Femur (tissue), 1 donor: ENCODE measurements around the gene TWF2.

Experiments
- DNase-seq: peaks from one replicate; pipeline ENCODE4 v3.0.0-alpha.2; 2017

Gene TWF2

DNA sequence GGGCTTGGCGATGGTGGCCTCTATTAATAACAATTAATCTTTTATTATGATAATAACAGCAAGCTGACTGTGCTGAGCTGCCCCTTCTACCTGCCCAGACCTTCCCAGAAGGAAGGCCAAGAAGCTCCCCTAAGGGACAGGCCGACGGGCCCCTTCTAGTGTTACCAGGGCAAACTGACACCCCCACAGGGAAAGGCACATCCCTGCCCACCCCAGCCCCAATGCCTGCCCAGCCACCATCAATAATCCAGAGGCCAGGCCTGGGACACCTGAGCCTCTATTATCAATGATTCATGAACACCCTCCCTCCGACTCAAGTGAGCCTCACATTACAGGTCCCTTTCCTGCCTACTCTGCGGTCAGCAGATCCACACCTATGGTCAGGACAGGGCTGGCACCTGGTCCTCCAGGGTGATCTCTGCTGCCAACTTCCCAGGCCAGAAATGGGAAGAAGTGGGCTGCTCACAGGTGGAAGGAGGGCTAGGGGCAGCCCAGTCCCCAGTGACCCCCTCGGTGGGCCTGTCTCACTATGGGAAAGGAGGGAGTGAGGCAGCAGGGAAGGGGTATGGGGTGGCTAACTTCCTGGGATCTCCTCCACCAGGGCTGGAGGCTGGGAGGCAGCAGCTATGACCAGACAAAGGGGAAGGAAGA is 1.8 kb downstream of the TWF2 start:
- DNase-seq: no peak

DNA sequence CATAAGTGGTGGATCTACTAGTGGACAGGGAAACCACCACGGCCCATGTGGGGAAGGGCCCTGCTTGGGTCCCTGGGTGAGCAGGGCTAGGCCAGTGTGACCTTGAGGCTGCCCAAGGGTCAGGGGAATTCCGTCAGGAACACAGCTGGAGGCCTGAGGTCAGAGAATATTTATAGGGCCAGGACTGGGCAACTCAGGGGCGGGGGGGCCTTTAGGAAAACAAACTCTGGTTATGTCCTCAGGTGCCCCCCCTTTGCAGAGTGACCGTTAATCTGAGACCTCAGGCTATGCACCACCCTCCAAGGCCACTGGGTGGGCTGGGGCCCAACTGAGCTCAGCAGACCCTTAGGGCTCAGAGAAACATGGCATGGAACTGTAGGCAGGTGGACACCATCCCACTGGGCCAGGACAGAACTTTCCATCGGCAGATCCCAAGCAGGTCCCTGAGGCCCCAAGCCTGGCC is 2.5 kb downstream of the TWF2 start:
- DNase-seq: no peak

DNA sequence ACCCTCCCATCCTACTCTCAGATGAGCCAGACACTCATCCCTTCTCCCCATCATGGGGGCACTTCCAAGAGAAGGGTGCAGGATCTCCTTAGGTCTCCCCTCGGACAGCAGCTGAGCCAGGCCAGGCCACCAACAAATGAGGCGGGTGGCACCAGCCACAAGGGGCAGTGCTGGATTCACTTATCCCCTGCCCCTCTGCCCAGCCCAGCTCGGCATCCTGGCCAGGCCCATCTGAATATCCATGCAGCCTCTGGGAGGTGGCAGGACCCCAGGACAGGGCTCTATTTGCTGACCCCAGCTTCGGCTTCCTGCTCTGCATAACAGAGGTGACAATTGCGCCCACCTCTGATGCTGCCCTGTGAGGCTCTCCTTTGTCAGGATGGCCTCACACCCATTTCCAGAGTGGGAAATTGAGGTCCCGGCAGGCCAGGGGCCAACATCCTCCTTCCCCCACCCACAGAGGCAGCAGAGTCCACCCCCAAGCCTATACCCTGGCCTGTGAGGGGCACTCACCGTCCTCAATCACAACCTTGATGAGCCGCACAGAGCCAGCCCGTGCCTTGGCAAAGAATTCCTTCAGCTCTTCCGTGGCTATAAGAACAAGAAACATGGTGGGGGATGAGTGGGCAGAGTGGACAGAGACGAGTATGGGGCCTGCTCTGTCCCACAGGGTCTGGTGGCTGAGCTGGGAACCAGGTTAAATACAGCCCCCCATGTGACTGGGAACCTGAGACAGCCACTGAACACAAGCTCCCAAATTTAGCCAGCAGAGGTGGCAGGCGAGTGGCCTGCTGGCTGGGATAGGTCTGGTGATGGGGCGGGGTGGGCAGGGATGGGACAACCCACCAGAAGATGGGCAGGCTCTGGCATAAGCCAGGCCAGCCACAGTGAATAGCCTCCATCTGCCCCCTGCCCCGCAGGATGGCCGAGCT is 4.2 kb downstream of the TWF2 start:
- no peak for DNase-seq

DNA sequence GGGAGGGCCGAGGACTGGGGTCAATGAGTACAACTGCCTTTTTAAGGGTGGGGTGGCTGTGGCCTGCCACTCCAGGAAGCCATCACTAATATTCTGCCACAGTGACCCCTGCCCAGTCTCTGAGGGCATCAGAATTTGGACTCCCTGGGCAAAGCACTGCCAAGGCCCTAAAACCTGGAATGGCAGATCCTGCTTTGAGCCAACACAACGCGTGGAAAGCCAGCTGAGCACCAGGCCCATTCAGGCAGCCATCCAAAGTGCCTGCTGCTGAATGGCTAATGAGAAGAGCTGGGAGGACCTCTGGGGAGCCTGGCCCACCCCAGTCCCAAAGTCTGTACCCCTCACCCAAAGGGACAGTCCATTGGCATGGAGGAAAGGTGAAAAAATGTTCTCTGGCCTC is 5.0 kb downstream of the TWF2 start:
- DNase-seq: no peak

DNA sequence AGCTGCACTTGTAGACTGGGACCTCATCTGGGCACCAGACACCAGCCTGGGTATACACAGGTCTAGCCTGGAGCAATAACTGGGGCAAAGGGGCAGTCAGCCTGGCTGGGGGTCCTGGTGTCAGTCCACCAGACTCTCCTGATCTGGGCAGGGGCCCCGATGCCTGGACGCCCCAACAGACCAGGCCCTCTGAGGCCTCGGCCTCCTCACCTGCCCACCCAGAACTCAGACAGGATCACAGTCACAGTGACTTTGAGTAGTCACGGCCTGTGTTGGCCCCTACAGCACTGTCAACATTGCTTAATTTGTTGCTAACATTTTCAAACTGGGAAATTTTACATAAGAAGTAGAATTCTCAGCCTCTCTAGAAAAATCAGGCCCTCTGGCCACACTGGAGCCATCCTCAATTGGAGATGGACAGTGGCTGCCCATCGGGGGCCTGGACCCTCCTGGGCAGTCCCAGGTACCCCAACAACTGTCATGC is 5.8 kb downstream of the TWF2 start:
- DNase-seq: no peak

DNA sequence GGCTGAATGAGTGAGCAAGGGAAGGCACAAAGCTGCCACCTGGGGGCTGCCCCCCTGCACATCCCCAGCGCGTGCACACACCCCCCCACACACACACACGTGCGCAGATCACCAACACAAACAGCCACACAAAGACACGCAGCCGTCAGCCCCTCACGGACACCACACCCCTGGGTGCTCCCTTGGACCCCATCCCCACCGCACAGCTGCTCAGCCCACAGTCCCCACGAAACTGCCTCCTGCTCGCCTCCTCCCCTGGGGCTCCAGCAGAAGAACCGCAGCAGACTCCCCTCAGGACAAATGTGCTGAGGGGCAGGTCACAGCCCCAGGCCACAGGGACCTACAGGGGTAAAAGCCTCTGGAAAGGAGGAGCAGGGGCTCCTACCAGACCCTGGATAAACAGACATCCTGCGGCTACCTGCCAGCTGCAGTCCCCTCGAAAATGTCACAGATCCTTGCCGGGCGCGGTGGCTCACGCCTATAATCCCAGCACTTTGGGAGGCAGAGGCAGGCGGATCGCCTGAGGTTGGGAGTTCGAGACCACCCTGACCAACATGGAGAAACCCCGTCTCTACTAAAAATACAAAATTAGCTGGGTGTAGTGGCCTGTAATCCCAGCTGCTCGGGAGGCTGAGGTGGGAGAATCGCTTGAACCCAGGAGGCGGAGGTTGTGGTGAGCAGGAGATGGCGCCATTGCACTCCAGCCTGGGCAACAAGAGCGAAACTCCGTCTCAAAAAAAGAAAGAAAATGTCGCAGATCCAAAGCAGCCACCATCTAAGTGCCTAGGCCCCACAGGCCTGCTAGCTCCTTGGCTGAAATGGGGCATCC is 6.5 kb downstream of the TWF2 start:
- DNase-seq: no peak

DNA sequence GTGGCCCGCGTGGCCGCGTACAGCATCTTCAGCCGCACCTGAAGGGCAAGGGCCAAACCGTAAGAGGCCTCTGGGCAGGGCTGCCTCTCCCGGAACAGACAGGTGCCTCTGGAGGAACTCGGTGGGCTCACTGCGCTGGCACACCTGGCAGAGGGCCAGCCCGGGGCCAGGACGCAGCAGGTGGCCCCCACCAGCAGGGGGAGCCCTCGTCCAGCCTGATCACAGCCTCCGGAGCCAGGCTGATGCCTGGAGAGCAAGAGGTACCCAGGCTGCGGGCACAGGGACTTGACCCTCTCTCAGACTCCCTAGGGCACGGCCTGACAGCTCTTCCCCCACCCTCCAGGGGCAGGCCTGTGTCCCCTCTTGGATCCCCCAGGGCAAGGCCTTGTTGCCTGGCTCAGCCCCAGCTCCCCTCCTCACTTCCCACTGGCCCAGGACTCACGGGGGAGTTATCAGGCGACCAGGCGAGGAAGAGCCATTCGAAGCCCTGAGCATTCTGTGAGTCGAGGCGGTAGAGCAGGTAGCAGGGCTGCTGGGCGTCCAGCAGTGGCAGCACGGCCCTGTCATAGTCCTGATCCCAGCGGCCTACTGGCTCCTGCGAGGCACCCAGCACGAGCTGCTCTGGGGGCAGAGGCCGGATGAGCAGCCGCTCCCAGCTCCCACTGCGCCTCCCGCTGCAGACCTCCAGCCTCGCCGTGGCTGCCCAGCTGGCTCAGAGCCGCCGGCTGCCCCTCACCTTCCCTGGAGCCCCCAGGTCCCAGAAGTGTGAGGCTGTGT is 7.3 kb downstream of the TWF2 start:
- peak; percentile 72 for DNase-seq

DNA sequence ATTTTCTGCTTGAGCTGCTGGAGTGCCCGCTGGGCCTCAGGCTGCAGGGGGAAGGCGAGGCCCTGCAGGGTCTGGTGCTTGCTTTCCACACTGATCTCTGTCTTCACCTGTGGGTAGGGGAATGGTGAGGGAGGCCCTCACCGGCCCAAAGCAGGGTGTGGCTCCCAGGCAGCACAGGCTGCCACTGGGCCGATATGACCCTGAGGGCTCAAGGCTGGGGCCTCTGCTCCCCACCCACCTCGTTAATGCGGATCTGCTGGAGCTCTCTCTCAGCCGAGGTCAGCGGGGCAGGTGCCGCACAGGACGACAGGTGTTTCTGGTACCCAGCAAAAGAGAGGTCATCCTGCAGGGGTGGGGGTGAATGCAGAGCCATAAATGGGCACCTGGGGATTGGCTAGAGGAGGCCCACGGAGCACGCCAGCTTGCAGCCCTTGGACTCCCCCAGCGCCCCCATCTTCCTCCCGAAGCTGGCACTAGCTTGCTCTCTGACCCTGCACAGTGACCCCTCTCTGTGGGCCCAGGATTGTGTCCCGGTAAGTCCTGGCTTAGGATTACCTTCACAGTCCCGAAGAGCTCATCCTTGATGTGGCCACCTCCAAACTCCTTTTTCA is 8.0 kb downstream of the TWF2 start:
- no peak for DNase-seq

DNA sequence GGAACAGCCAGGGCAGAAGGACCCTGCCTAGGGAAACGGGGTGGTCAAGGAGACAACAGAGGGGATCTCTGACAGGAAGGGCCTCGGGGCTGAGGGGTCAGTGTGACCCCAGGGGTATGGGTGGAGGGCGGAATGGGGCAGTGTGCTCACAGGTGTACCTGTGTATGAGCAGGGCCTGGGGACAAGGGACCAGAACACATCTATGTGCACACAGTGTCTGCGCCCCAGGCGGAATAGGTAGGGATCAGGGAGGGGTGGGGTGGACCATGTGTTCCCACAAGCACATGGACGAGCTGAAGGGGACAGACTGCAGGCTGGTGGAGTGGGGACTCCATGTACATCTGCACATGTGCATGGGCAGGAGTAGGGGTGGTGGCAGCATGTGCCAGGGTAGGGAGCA is 8.5 kb downstream of the TWF2 start:
- no peak for DNase-seq

DNA sequence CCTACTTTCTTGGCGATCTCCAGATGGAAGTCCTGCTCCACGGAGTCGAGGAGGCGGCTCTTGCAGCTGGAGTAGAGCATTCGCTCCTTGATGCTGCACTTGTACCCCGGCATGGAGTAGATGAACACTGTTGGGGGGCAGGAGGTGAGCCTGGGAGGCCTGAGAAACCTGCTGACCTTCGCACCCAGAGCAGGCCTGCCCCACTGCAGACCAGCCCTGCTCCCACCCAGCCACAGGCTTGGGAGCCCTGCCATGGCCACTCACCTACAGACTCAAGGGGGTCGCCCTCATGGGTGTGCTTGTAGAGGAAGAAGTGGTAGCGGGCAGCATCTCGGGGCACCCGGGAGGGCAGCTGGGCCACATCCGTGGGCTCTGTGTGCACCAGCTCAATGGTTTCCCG is 9.3 kb downstream of the TWF2 start:
- no peak for DNase-seq

DNA sequence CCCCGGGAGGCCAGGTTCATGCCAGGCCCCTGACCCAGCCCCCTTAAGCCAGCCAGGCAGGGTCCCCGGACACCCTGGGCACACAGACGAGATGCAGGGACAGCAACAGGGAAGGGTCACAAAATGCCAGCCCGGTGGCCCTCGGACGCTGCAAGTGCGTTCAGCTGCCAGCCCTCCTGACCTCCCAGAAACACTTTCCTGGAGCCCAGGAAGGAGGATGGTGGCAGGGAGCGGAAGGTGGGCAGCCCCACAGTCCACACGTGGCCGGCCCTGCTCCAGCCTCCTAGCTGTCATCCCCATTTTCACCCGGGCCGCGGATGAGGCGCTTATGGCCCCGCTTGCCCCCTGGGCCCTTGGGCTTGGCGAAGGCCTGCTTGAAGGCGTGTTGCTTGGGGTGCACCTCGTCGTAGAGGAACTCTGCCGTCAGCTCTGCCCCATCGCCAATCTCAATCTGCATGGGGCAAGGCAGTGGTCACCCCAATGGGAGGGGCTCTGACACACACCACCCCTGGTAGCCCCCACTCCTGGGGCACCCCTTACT is 10.1 kb downstream of the TWF2 start:
- no peak for DNase-seq

DNA sequence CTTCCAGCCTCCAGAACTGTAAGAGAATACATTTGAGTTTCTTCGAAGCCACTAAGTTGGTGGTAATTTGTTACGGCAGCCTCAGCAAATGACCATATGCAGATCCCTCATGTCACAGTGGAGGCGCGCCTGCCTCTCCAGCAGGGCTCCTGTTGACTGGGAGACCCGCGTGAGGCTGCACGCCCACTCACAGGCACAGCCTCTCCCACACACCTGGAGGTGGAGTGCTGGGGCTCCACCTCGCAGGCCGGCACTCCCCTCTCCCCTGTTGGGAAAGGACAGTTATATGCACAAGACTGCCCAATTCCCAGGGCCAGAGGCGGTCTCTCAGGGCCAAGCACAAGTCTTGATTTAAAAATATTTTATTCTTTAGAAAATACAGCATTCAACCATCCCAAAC is 10.7 kb downstream of the TWF2 start:
- DNase-seq: no peak

DNA sequence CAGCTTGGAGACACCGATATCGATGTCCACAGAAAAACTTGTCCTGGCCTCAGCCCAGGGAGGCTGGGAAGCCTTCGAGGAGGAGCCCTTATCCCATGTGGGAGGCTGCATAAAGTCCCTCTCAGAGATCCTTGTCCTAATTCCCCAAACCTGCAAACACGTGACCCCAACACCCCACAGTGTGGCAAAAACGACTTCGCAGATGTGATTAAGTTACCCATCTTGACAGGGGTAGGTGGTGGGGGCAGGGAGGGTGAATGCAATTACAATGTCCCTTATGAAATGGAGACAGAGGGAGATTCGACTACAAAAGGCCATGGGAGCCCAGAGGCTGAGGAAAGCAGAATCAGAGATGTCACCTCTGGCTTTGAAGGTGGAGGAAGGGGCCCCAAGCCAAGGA is 11.2 kb downstream of the TWF2 start:
- peak; percentile 11 for DNase-seq

DNA sequence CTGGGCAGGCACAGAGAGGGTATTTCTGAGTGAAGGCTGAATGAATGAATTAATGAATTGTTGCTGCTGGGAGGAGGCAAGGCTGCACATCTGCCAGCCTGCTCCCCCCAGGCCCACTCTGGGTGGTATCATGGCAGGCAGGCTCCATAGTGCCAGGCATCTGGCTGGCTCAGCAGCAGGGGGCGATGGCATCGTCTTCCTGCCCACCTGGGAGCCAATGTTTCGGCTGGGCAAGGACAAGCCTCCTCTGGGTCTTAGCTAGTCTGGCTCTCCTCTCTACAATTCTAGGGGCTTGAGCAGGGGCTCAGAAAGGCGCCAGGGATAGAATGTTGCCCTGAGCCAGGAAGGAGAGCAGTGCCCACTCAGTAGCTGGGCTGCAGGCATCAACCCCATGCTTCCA is 11.8 kb downstream of the TWF2 start:
- DNase-seq: peak; percentile 13

DNA sequence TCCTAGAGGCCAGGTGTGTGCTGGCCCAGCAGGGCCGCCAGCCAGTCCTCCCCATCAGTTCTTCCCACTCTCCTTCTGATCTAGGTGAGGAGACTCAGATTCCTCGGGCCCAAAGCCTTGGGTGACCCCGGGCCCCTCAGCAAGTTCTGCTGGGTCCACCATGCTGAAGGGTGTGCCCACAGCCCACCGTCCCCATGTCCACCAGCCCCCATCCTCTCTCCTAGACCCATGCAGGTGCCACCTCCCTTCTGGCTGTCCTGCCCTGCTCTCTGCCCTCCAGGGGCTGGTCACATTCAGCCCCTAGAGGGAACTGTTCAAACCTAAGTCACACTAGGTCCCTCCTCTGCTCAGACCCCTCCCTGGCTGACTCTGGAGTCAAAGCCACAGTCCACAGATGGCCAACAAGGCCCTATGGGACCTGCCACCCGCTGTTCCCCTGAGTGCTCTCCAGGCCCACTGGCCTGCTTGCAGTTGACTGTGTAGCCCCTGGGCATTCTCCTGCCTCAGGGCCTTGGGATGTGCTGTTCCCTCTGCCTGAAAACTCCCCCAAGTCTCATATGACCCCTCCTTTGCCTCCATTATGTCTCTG is 12.6 kb downstream of the TWF2 start:
- DNase-seq: peak; percentile 12

DNA sequence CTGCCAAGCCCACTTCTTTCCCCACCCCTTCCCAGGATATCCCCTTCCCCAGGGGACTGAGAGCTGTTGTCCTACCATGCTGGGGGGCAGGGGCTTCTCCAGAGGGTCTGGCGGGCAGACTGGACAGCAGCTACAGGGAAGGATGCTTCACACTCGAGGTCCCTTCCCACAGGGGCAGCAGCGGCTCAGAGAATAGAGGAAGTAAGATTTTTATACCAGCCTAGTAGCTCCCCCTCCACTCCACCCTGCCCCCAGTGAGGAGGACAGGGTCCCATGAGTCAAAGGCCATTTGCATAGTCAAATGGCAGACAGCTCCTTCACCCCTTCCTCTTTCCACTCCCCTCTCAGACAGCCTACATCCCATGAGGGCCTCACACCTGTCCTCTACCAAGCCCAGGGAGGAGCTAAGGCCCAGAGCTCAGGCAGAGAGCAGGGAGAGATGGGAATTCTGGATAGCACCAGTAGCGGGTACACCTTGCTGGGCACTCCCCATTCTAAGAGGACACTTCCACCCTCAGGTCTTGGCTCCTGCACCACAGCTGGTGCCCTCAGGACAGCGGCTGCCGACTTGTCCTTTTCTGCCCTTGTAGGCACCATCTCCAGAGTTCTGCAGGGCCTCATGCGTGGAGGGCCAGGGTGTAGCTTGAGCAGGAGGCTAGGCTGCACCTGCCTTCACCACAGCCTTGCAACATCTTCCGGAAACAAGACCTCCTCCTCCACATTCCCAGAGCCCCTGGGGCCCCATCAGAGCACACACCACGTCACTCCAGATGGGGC is 13.3 kb downstream of the TWF2 start, which contains the start of gene TLR9:
Gene TLR9 (minus strand): TSS at position 194 of the 777 bp plus-strand sequence. CDS start 116 bp downstream, at position 78.
- peak; percentile 55 for DNase-seq

DNA sequence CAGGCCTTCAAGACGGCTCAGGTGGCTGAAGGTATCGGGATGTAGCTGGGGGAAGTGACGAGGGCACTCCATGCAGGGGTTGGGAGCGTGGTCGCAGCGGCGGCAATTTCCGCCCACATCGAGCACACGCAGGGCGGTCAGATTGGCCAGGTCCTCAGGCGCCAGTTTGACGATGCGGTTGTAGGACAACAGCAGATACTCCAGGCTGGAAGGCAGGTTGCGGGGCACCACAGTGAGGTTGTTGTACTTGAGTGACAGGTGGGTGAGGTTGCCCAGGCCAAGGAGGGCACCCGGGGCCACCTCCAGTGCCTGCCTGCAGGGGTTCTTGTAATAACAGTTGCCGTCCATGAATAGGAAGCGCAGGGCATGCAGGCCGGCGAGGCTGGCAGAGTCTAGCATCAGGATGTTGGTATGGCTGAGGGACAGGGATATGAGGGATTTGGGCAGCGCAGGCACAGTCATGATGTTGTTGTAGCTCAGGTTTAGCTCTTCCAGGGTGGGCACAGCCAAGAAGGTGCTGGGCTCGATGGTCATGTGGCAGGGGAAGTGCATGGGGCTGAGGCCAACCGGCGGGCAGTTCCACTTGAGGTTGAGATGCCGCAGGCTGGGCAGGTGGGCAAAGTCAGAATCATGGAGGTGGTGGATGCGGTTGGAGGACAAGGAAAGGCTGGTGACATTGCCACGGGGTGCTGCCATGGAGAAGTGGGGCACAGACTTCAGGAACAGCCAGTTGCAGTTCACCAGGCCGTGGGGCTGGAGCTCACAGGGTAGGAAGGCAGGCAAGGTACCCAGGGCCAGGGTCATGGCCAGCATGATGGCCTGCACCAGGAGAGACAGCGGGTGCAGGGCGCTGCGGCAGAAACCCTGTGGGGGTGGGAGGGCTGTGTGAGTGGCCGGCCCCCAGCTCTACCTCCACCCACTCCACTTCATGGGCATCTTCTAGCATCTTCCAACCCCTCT is 15.2 kb downstream of the TWF2 start:
- DNase-seq: peak; percentile 14

DNA sequence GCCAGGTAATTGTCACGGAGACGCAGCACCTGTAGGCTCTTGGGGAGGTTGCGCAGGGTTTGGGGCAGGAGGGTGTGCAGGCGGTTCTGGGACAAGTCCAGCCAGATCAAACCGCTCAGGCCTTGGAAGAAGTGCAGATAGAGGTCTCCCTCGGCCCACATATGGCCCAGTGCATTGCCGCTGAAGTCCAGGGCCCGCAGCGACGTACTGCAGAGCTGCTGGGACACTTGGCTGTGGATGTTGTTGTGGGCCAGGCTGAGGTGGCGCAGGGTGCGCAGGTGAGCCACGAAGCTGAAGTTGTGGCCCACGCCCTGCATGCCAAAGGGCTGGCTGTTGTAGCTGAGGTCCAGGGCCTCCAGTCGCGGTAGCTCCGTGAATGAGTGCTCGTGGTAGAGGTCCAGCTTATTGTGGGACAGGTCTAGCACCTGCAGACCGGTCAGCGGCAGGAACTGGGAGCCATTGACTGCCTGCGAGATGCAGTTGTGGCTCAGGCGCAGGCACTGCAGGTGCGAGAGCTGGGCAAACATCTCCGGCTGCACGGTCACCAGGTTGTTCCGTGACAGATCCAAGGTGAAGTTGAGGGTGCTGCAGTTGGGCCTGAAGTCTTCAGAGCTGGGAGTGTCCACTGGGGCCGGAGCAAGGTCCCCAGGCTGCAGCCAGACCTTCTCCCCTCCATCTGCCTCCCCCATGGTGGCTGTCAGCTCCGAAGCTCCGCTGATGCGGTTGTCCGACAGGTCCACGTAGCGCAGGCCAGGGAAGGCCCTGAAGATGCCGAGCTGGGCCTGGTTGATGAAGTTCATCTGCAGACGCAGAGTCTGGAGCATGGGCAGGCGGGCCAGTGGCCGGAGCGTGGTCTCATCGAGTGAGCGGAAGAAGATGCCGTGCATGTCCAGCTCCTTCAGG is 16.4 kb downstream of the TWF2 start:
- no peak for DNase-seq
